ENCODE results near the gene CD2BP2.
"Not testable (repeated sequence)": the region's sequence is repeated elsewhere in the genome, so short reads cannot be mapped to it uniquely, and the experiment has no call there.

Gene CD2BP2

DNA sequence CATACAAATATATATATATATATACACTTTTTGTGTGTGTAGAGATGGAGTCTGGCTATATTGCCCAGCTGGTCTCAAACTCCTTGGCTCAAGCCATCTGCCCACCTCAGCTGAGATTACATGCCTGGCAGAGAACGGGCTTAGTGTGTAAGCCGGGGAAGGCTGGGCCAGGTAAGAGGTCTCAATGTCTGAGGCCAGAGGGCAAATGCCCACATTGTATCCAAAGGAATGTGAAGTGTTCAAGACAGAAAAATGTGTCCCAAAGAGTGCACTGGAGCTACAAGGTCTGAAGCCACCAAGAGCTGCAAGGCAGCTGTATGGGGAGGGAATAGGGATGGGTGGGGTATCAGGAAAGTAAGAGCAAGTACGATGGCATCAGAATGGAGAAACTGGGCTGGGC lies 8.8 kb downstream of the CD2BP2 start:
- no peak overlapping the region for H3K9ac ChIP-seq (ENCODE audit: low read depth, low read length, poor library complexity)

DNA sequence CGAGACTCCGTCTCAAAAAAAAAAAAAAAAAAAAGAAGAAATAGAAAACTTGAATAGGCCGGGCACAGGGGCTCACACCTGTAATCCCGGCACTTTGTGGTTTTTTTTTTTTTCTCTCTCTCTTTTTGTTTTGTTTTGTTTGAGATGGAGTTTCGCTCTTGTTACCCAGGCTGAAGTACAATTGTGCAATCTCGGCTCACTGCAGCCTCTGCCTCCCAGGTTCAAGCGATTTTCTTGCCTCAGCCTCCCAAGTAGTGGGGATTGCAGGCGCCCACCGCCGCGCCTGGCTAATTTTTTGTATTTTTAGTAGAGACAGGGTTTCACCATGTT lies 11.7 kb downstream of the CD2BP2 start:
- not testable (repeated sequence) for H2AFZ ChIP-seq (ENCODE audit: low read length); DNase-seq (ENCODE audit: low spot score); H2BK15ac ChIP-seq (ENCODE audit: low read length); H3K4me1 ChIP-seq (ENCODE audit: control insufficient read depth in 2 of 2, insufficient read depth in 1 of 2, low read depth in 1 of 2, low read length in 2 of 2); H3K9me3 ChIP-seq (replicated peaks in 1 of 2; ENCODE audit: control insufficient read depth in 2 of 2, insufficient read depth in 1 of 2, low read depth in 1 of 2, low read length in 2 of 2); H3K14ac ChIP-seq (ENCODE audit: low read length); H2BK120ac ChIP-seq (ENCODE audit: low read depth, low read length); H3K4me2 ChIP-seq (ENCODE audit: insufficient read depth, low read length, poor library complexity, severe bottlenecking); H3K23ac ChIP-seq (ENCODE audit: low read depth, low read length, poor library complexity); H3K9ac ChIP-seq (ENCODE audit: low read depth, low read length, poor library complexity); H4K8ac ChIP-seq (ENCODE audit: low read depth, low read length); H3K79me1 ChIP-seq (ENCODE audit: low read depth, low read length); H2AK5ac ChIP-seq (ENCODE audit: low read depth, low read length); H3K4ac ChIP-seq (ENCODE audit: low read length); H3K27ac ChIP-seq (replicated peaks; ENCODE audit: low read length); H3K4me3 ChIP-seq (ENCODE audit: low read length in 2 of 2); H4K91ac ChIP-seq (ENCODE audit: low read depth, low read length, poor library complexity); H2BK12ac ChIP-seq (ENCODE audit: low read length); H3K36me3 ChIP-seq (replicated peaks in 1 of 2; ENCODE audit: control insufficient read depth in 2 of 2, insufficient read depth in 2 of 2, low read length in 2 of 2); H3K18ac ChIP-seq (ENCODE audit: low read length); H3K27me3 ChIP-seq (ENCODE audit: control insufficient read depth in 3 of 3, insufficient read depth in 3 of 3, low read depth in 1 of 3, low read length in 3 of 3); H2BK5ac ChIP-seq (ENCODE audit: low read length)
- no CpG with 5 or more reads among the region's 11 CpGs for WGBS, 2 donors (ENCODE audit: extremely low coverage in 2 of 2, insufficient read length in 2 of 2, insufficient replicate concordance in 1 of 2)

More for the DNA sequence above, 8.8 kb downstream of the CD2BP2 start:
- H2BK120ac ChIP-seq (ENCODE audit: low read depth, low read length), result no peak overlapping the region
- H3K36me3 ChIP-seq (replicated peaks in 1 of 2; ENCODE audit: control insufficient read depth in 2 of 2, insufficient read depth in 2 of 2, low read length in 2 of 2), result peaks cover 10 to 13% of the 10 kb centered on the region in 2 donors
- H3K4me1 ChIP-seq (ENCODE audit: control insufficient read depth in 2 of 2, insufficient read depth in 1 of 2, low read depth in 1 of 2, low read length in 2 of 2), result no peaks in the 10 kb centered on the region
- no peak overlapping the region for H3K4me2 ChIP-seq (ENCODE audit: insufficient read depth, low read length, poor library complexity, severe bottlenecking)
- no peak overlapping the region for H3K14ac ChIP-seq (ENCODE audit: low read length)
- no CpG with 5 or more reads among the region's 3 CpGs for WGBS, 2 donors (ENCODE audit: extremely low coverage in 2 of 2, insufficient read length in 2 of 2, insufficient replicate concordance in 1 of 2)
- H4K91ac ChIP-seq (ENCODE audit: low read depth, low read length, poor library complexity), result no peak overlapping the region
- H2BK12ac ChIP-seq (ENCODE audit: low read length), result no peak overlapping the region
- DNase-seq (ENCODE audit: low spot score), result no peak
- no peak overlapping the region for H2AK5ac ChIP-seq (ENCODE audit: low read depth, low read length)
- no peak overlapping the region for H4K8ac ChIP-seq (ENCODE audit: low read depth, low read length)
- H2AFZ ChIP-seq (ENCODE audit: low read length), result no peak overlapping the region
- no peak overlapping the region for H3K27ac ChIP-seq (replicated peaks; ENCODE audit: low read length)
- H3K79me1 ChIP-seq (ENCODE audit: low read depth, low read length), result no peaks in the 10 kb centered on the region
- H3K18ac ChIP-seq (ENCODE audit: low read length), result no peak overlapping the region
- no peak overlapping the region for H3K23ac ChIP-seq (ENCODE audit: low read depth, low read length, poor library complexity)
- no peaks in the 10 kb centered on the region for H3K27me3 ChIP-seq (ENCODE audit: control insufficient read depth in 3 of 3, insufficient read depth in 3 of 3, low read depth in 1 of 3, low read length in 3 of 3)
- H2BK5ac ChIP-seq (ENCODE audit: low read length), result no peak overlapping the region
- H3K4ac ChIP-seq (ENCODE audit: low read length), result no peak overlapping the region
- no peak overlapping the region for H2BK15ac ChIP-seq (ENCODE audit: low read length)
- no peaks in the 10 kb centered on the region for H3K9me3 ChIP-seq (replicated peaks in 1 of 2; ENCODE audit: control insufficient read depth in 2 of 2, insufficient read depth in 1 of 2, low read depth in 1 of 2, low read length in 2 of 2)
- H3K4me3 ChIP-seq (ENCODE audit: low read length in 2 of 2), result no peak overlapping the region

DNA sequence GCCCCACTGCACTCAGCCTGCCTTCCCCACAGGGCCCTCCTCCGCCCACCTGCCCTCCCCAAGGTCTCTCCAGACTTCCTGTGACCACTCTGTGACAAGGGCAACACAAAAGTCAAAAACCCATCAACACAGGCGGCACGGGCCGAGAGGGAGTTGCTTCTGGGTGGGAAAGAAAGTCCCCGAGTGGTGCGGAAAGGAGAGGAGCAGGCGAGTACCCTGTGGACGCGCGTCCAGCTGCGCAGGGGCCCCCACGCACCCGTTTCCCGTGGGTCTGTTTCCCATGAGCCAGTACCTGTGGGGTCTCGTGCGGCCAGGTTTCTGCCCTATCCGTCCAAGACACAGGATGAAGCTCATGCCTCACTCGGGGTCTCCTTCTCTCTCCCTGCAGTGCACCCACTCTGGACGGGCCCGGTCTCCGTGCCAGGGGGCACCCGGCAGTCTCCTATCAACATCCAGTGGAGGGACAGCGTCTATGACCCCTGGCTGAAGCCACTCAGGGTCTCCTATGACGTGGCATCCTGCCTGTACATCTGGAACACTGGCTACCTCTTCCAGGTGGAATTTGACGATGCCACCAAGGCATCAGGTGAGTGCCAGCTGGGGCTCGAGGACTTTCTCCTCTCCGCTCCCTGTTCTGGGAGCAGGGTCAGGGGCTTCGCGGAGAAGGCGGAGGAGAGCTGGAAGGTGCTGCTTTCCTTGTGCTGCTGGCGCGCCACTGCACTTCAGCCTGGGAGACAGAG lies 12.2 kb downstream of the CD2BP2 start:
- Histone ChIP-seq H2BK5ac (ENCODE audit: low read length) (no peak overlapping the region), H3K27me3 (ENCODE audit: control insufficient read depth in 3 of 3, insufficient read depth in 3 of 3, low read depth in 1 of 3, low read length in 3 of 3) (no peaks in the 10 kb centered on the region), H3K4ac (ENCODE audit: low read length) (no peak overlapping the region), H4K91ac (ENCODE audit: low read depth, low read length, poor library complexity) (no peak overlapping the region), H2AFZ (ENCODE audit: low read length) (peak overlapping the region; percentile 40), H3K9ac (ENCODE audit: low read depth, low read length, poor library complexity) (peak overlapping the region; percentile 60), H3K23ac (ENCODE audit: low read depth, low read length, poor library complexity) (peak overlapping the region; percentile 65), H2BK120ac (ENCODE audit: low read depth, low read length) (no peak overlapping the region), H3K14ac (ENCODE audit: low read length) (no peak overlapping the region), H3K18ac (ENCODE audit: low read length) (no peak overlapping the region), H3K27ac (replicated peaks; ENCODE audit: low read length) (no peak overlapping the region), H3K36me3 (replicated peaks in 1 of 2; ENCODE audit: control insufficient read depth in 2 of 2, insufficient read depth in 2 of 2, low read length in 2 of 2) (no peaks in the 10 kb centered on the region), H3K4me1 (ENCODE audit: control insufficient read depth in 2 of 2, insufficient read depth in 1 of 2, low read depth in 1 of 2, low read length in 2 of 2) (no peaks in the 10 kb centered on the region), H2AK5ac (ENCODE audit: low read depth, low read length) (peak overlapping the region; percentile 46), H4K8ac (ENCODE audit: low read depth, low read length) (no peak overlapping the region), H2BK15ac (ENCODE audit: low read length) (peak overlapping the region; percentile 26), H2BK12ac (ENCODE audit: low read length) (peak overlapping the region; percentile 22), H3K9me3 (replicated peaks in 1 of 2; ENCODE audit: control insufficient read depth in 2 of 2, insufficient read depth in 1 of 2, low read depth in 1 of 2, low read length in 2 of 2) (no peaks in the 10 kb centered on the region), H3K4me2 (ENCODE audit: insufficient read depth, low read length, poor library complexity, severe bottlenecking) (no peak overlapping the region), H3K79me1 (ENCODE audit: low read depth, low read length) (no peaks in the 10 kb centered on the region), H3K4me3 (ENCODE audit: low read length in 2 of 2) (no peak overlapping the region)
- WGBS, 2 donors (ENCODE audit: extremely low coverage in 2 of 2, insufficient read length in 2 of 2, insufficient replicate concordance in 1 of 2), result no CpG with 5 or more reads among the region's 32 CpGs
- DNase-seq (ENCODE audit: low spot score), result no peak

DNA sequence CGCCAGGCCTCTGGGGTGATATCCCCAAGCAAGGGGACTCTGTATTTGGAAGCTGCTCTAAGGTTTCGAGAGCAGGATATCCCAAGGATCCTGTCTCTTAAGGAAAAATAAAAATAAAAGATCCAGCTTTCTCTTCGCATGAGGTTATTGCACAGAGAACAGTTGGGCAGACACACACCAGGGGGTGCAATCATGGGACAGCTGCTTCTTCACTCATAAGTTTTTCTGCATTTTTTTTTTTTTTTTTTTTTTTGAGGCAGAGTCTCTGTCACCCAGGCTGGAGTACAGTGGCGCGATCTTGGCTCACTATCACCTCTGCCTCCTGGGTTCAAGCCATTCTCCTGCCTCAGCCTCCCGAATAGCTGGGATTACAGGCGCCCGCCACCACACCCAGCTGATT lies 13.1 kb downstream of the CD2BP2 start:
- H2BK12ac ChIP-seq (ENCODE audit: low read length); H3K27me3 ChIP-seq (ENCODE audit: control insufficient read depth in 3 of 3, insufficient read depth in 3 of 3, low read depth in 1 of 3, low read length in 3 of 3); H4K8ac ChIP-seq (ENCODE audit: low read depth, low read length); H3K18ac ChIP-seq (ENCODE audit: low read length); H3K23ac ChIP-seq (ENCODE audit: low read depth, low read length, poor library complexity); H4K91ac ChIP-seq (ENCODE audit: low read depth, low read length, poor library complexity); H2BK15ac ChIP-seq (ENCODE audit: low read length); DNase-seq (ENCODE audit: low spot score); H3K4me2 ChIP-seq (ENCODE audit: insufficient read depth, low read length, poor library complexity, severe bottlenecking); H3K4me1 ChIP-seq (ENCODE audit: control insufficient read depth in 2 of 2, insufficient read depth in 1 of 2, low read depth in 1 of 2, low read length in 2 of 2); H3K27ac ChIP-seq (replicated peaks; ENCODE audit: low read length); H3K4me3 ChIP-seq (ENCODE audit: low read length in 2 of 2); H3K36me3 ChIP-seq (replicated peaks in 1 of 2; ENCODE audit: control insufficient read depth in 2 of 2, insufficient read depth in 2 of 2, low read length in 2 of 2); H2AFZ ChIP-seq (ENCODE audit: low read length); H3K79me1 ChIP-seq (ENCODE audit: low read depth, low read length); H2BK5ac ChIP-seq (ENCODE audit: low read length); H3K4ac ChIP-seq (ENCODE audit: low read length); H3K9ac ChIP-seq (ENCODE audit: low read depth, low read length, poor library complexity); H2BK120ac ChIP-seq (ENCODE audit: low read depth, low read length); H3K14ac ChIP-seq (ENCODE audit: low read length); H3K9me3 ChIP-seq (replicated peaks in 1 of 2; ENCODE audit: control insufficient read depth in 2 of 2, insufficient read depth in 1 of 2, low read depth in 1 of 2, low read length in 2 of 2): not testable (repeated sequence)
- WGBS, 2 donors (ENCODE audit: extremely low coverage in 2 of 2, insufficient read length in 2 of 2, insufficient replicate concordance in 1 of 2), result no CpG with 5 or more reads among the region's 8 CpGs
- peak overlapping the region; percentile 63 for H2AK5ac ChIP-seq (ENCODE audit: low read depth, low read length)

Data from neuronal stem cell (in vitro differentiated cells).